Osteoblast (primary cell): ENCODE measurements around the gene ANKRD20A1. TPM values are rescaled to one million over a fixed set of nuclear protein-coding genes. Genes with fewer than 3 reads are reported as not detected.
"Not testable (repeated sequence)": the region's sequence is repeated elsewhere in the genome, so short reads cannot be mapped to it uniquely, and the experiment has no call there.

ENCODE experiments used
- DNase-seq: peaks from one replicate; pipeline ENCODE4 v3.0.0; 2011; ENCODE audit warnings: low spot score, mixed read lengths; ENCODE audit not compliant: insufficient read length; ENCODE audit errors: missing footprints
- H2AFZ ChIP-seq: 2 replicates; pipeline ENCODE4 v1.6.0; 2011; ENCODE audit warnings: mild to moderate bottlenecking, low read length
- H3K27ac ChIP-seq: 2 replicates; pipeline ENCODE4 v1.5.1; 2011; ENCODE audit warnings: mild to moderate bottlenecking, low read depth, low read length, moderate library complexity
- H3K27me3 ChIP-seq: 2 replicates; pipeline ENCODE4 v1.6.0; 2012; ENCODE audit warnings: mild to moderate bottlenecking, control low read depth, inconsistent platforms, low read length, moderate library complexity; ENCODE audit not compliant: insufficient read depth
- H3K36me3 ChIP-seq: 2 replicates; pipeline ENCODE4 v1.5.1; 2011; ENCODE audit warnings: mild to moderate bottlenecking, low read length, control low read depth, moderate library complexity; ENCODE audit not compliant: insufficient read depth
- H3K4me1 ChIP-seq: 2 replicates; pipeline ENCODE4 v1.5.1; 2011; ENCODE audit warnings: mild to moderate bottlenecking, low read length, control low read depth, moderate library complexity; ENCODE audit not compliant: insufficient read depth
- H3K4me2 ChIP-seq: 2 replicates; pipeline ENCODE4 v1.6.0; 2011; ENCODE audit warnings: mild to moderate bottlenecking, low read length; ENCODE audit not compliant: insufficient read depth
- H3K4me3 ChIP-seq: fragments of 200-600 bp; sonication (generic); 3 replicates; pipeline ENCODE4 v1.5.1; 2012; ENCODE audit warnings: mild to moderate bottlenecking, low read length, inconsistent platforms; ENCODE audit not compliant: insufficient read depth
- H3K79me2 ChIP-seq: 2 replicates; pipeline ENCODE4 v1.6.0; 2012; ENCODE audit warnings: mild to moderate bottlenecking, low read length, control low read depth, inconsistent platforms; ENCODE audit not compliant: insufficient read depth
- H3K9me3 ChIP-seq: 2 replicates; pipeline ENCODE4 v1.5.1; 2011; ENCODE audit warnings: low read depth, low read length, control low read depth
- H4K20me1 ChIP-seq: 2 replicates; pipeline ENCODE4 v1.6.0; 2012; ENCODE audit warnings: mild to moderate bottlenecking, low read length, control low read depth; ENCODE audit not compliant: insufficient read depth
- small RNA-seq: library from RNA; depleted of rRNA; stranded (forward); fragments of <200 nt; gene quantifications from one replicate; pipeline ENCODE3, GENCODE V24; 2012
- total RNA-seq: library from RNA; depleted of rRNA; stranded (reverse); fragments of >200 nt; gene quantifications from 2 replicates; pipeline ENCODE4 v1.2.3, GENCODE V29; 2012

Gene ANKRD20A1
- total RNA-seq, result not detected in 2 replicates

- H2AFZ ChIP-seq, H3K27ac ChIP-seq, DNase-seq, H3K4me1 ChIP-seq, H3K4me3 ChIP-seq, H4K20me1 ChIP-seq, H3K27me3 ChIP-seq, H3K4me2 ChIP-seq, H3K36me3 ChIP-seq, H3K79me2 ChIP-seq, H3K9me3 ChIP-seq: not testable (repeated sequence)
These were observed at the start of gene ANKRD20A1 for GRCh38 chr9:67858871-67859270. TSS of gene ANKRD20A1 (plus strand) at chr9:67858931. CDS start at chr9:67859427, 496 bp downstream.

GRCh38 chr9:67832088-67832487, 26.6 kb upstream of the ANKRD20A1 start:
- H2AFZ ChIP-seq, H3K4me1 ChIP-seq, H4K20me1 ChIP-seq, H3K27me3 ChIP-seq, H3K4me3 ChIP-seq, H3K9me3 ChIP-seq, H3K4me2 ChIP-seq, DNase-seq, H3K27ac ChIP-seq, H3K36me3 ChIP-seq, H3K79me2 ChIP-seq: not testable (repeated sequence)

Small RNAs within 50 kb of the gene (small RNA-seq; reads per million reads assigned to genes)
- not detected for gene RNU6-368P
